GM03348 (cell line): ENCODE data around the gene SLC27A3.
"Not testable (repeated sequence)": the region's sequence is repeated elsewhere in the genome, so short reads cannot be mapped to it uniquely, and the experiment has no call there.

Source experiments
- DNase-seq: peaks from one replicate; pipeline ENCODE4 v3.0.0; 2012; ENCODE audit warnings: low spot score

SLC27A3 gene

GRCh38 chr1:153780551-153780950 is 5.3 kb downstream of the SLC27A3 start:
- DNase-seq = no peak

GRCh38 chr1:153782648-153783047 is 7.4 kb downstream of the SLC27A3 start:
- not testable (repeated sequence) for DNase-seq

- DNase-seq = peak; percentile 99
These were observed 8.3 kb downstream of the SLC27A3 start for GRCh38 chr1:153783233-153784190.

- no peak for DNase-seq
These were observed 11.0 kb downstream of the SLC27A3 start for GRCh38 chr1:153786038-153786790.

GRCh38 chr1:153789478-153790034 is 14.3 kb downstream of the SLC27A3 start:
- DNase-seq = no peak

- peak; percentile 87 for DNase-seq
These were observed 15.2 kb downstream of the SLC27A3 start for GRCh38 chr1:153790313-153790965.

GRCh38 chr1:153790966-153791647 is 15.9 kb downstream of the SLC27A3 start:
- DNase-seq = peak; percentile 88

GRCh38 chr1:153791648-153792253 is 16.5 kb downstream of the SLC27A3 start:
- peak; percentile 31 for DNase-seq

GRCh38 chr1:153792631-153793041 is 17.4 kb downstream of the SLC27A3 start:
- no peak for DNase-seq

- DNase-seq = no peak
These were observed 18.2 kb downstream of the SLC27A3 start for GRCh38 chr1:153793261-153793972.

GRCh38 chr1:153793973-153794615 is 18.9 kb downstream of the SLC27A3 start:
- DNase-seq = no peak

GRCh38 chr1:153794624-153795329 is 19.6 kb downstream of the SLC27A3 start:
- DNase-seq = no peak

- no peak for DNase-seq
These were observed 20.2 kb downstream of the SLC27A3 start for GRCh38 chr1:153795330-153795837.

- no peak for DNase-seq
These were observed 21.0 kb downstream of the SLC27A3 start for GRCh38 chr1:153795934-153796785.

GRCh38 chr1:153796786-153797659 is 21.8 kb downstream of the SLC27A3 start:
- peak; percentile 79 for DNase-seq

- DNase-seq = no peak
These were observed 23.2 kb downstream of the SLC27A3 start for GRCh38 chr1:153798468-153798780.

- DNase-seq = no peak
These were observed 23.8 kb downstream of the SLC27A3 start for GRCh38 chr1:153799016-153799415.
